BLaER1 treated with 17β-estradiol and CSF1 and Interleukin-3, amounts not matched to agents 10 nM and 100 nM (cell line): Measurements from ENCODE around the gene UTP18.

ENCODE experiments used
- H3K27ac ChIP-seq, 11 experiments: shearing (Covaris generic); formaldehyde crosslinking; 2 replicates each; pipeline ENCODE4 v1.8.1; 2022
- H3K27me3 ChIP-seq, 11 experiments: shearing (Covaris generic); formaldehyde crosslinking; 2 replicates each; pipeline ENCODE4 v1.8.1; 2022
- H3K36me3 ChIP-seq, 11 experiments: shearing (Covaris generic); formaldehyde crosslinking; 2 replicates each; pipeline ENCODE4 v1.8.1; 2022
- H3K4me1 ChIP-seq, 10 experiments: shearing (Covaris generic); formaldehyde crosslinking; 2 replicates each; pipeline ENCODE4 v1.8.1; 2022
- H3K4me2 ChIP-seq, 11 experiments: shearing (Covaris generic); formaldehyde crosslinking; 2 replicates each; pipeline ENCODE4 v1.8.1; 2022
- H3K4me3 ChIP-seq, 10 experiments: shearing (Covaris generic); formaldehyde crosslinking; 2 replicates each; pipeline ENCODE4 v1.8.1; 2022
- H3K9ac ChIP-seq, 11 experiments: shearing (Covaris generic); formaldehyde crosslinking; 2 replicates each; pipeline ENCODE4 v1.8.1; 2022
- H3K9me3 ChIP-seq, 11 experiments: shearing (Covaris generic); formaldehyde crosslinking; replicated peaks in 1 of 11; 2 replicates each; pipeline ENCODE4 v1.8.1; 2022
- H4K20me1 ChIP-seq, 11 experiments: shearing (Covaris generic); formaldehyde crosslinking; 2 replicates each; pipeline ENCODE4 v1.8.1; 2022
- Cebpa-rat ChIP-seq, 11 experiments: shearing (Covaris generic); IDR thresholded peaks; 2 replicates each; pipeline ENCODE4 v1.8.1; 2022

The UTP18 gene

GRCh38 chr17:51335883-51336822, 75.8 kb downstream of the UTP18 start:
- Histone ChIP-seq H3K27me3 (no peaks in the 10 kb centered on the region), H3K4me3 (no peak overlapping the region), H3K4me2 (no peak overlapping the region), H3K36me3 (no peaks in the 10 kb centered on the region), H3K27ac (no peak overlapping the region), H3K9me3 (no peaks in the 10 kb centered on the region), H3K9ac (no peak overlapping the region), H4K20me1 (no peaks in the 10 kb centered on the region), H3K4me1 (no peaks in the 10 kb centered on the region)
- no peak for TF ChIP-seq Cebpa-rat (IDR thresholded peaks at IDR 0.05)

GRCh38 chr17:51341457-51341856, 81.1 kb downstream of the UTP18 start:
- no peak for TF ChIP-seq Cebpa-rat (IDR thresholded peaks at IDR 0.05)
- Histone ChIP-seq H3K9ac (no peak overlapping the region), H3K27ac (no peak overlapping the region), H3K9me3 (no peaks in the 10 kb centered on the region), H3K4me3 (no peak overlapping the region), H3K36me3 (no peaks in the 10 kb centered on the region), H3K4me1 (no peaks in the 10 kb centered on the region), H4K20me1 (no peaks in the 10 kb centered on the region), H3K27me3 (no peaks in the 10 kb centered on the region), H3K4me2 (no peak overlapping the region)

- H3K27ac ChIP-seq, result no peak overlapping the region
- no peak overlapping the region for H3K4me2 ChIP-seq
- no peaks in the 10 kb centered on the region for H3K4me1 ChIP-seq
- no peaks in the 10 kb centered on the region for H3K36me3 ChIP-seq
- no peaks in the 10 kb centered on the region for H3K27me3 ChIP-seq
- no peak for TF ChIP-seq Cebpa-rat (IDR thresholded peaks at IDR 0.05)
- no peaks in the 10 kb centered on the region for H3K9me3 ChIP-seq
- H4K20me1 ChIP-seq, result no peaks in the 10 kb centered on the region
- H3K4me3 ChIP-seq, result no peak overlapping the region
- H3K9ac ChIP-seq, result no peak overlapping the region
These were observed 81.9 kb downstream of the UTP18 start for GRCh38 chr17:51342257-51342656.

GRCh38 chr17:51344532-51344931, 84.2 kb downstream of the UTP18 start:
- Histone ChIP-seq H3K4me1 (no peaks in the 10 kb centered on the region), H4K20me1 (no peaks in the 10 kb centered on the region), H3K36me3 (no peaks in the 10 kb centered on the region), H3K9me3 (no peaks in the 10 kb centered on the region), H3K27me3 (no peaks in the 10 kb centered on the region), H3K4me3 (no peak overlapping the region), H3K27ac (no peak overlapping the region), H3K4me2 (no peak overlapping the region), H3K9ac (no peak overlapping the region)
- no peak for TF ChIP-seq Cebpa-rat (IDR thresholded peaks at IDR 0.05)

GRCh38 chr17:51346218-51346982, 86.1 kb downstream of the UTP18 start:
- TF ChIP-seq Cebpa-rat (IDR thresholded peaks at IDR 0.05), result no peak
- H3K4me1 ChIP-seq, result no peaks in the 10 kb centered on the region
- no peak overlapping the region for H3K9ac ChIP-seq
- H3K4me3 ChIP-seq, result no peak overlapping the region
- no peak overlapping the region for H3K27ac ChIP-seq
- no peaks in the 10 kb centered on the region for H3K9me3 ChIP-seq
- no peaks in the 10 kb centered on the region for H3K36me3 ChIP-seq
- H4K20me1 ChIP-seq, result no peaks in the 10 kb centered on the region
- H3K4me2 ChIP-seq, result no peak overlapping the region
- H3K27me3 ChIP-seq, result no peaks in the 10 kb centered on the region
